ENCODE data around the gene CAMSAP3.

CAMSAP3 gene

DNA sequence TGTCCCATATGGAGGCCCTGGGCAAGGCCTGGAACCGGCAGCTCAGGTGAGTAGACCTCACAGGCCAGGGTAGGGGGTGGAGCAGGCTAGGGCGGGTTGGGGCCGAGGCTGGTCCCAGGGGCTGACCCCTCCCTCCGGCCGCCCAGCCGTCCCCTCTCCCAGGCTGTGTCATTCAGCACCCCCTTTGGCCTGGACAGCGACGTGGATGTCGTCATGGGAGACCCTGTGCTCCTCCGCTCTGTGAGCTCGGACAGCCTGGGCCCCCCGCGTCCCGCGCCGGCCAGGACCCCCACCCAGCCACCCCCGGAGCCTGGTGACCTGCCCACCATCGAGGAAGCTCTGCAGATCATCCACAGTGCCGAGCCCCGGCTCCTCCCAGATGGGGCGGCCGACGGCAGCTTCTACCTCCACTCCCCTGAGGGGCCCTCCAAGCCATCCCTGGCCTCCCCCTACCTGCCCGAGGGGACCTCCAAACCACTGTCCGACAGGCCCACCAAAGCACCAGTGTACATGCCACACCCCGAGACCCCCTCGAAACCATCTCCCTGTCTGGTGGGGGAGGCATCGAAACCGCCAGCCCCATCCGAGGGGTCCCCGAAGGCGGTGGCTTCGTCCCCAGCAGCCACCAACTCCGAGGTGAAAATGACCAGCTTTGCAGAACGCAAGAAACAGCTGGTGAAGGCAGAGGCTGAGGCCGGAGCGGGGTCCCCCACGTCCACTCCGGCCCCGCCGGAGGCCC is 16.0 kb downstream of the CAMSAP3 start:
- no peak overlapping the region for H3K4me3 ChIP-seq (ENCODE audit: control insufficient read depth, low read depth, low read length)
- TF ChIP-seq, protein P1, sequence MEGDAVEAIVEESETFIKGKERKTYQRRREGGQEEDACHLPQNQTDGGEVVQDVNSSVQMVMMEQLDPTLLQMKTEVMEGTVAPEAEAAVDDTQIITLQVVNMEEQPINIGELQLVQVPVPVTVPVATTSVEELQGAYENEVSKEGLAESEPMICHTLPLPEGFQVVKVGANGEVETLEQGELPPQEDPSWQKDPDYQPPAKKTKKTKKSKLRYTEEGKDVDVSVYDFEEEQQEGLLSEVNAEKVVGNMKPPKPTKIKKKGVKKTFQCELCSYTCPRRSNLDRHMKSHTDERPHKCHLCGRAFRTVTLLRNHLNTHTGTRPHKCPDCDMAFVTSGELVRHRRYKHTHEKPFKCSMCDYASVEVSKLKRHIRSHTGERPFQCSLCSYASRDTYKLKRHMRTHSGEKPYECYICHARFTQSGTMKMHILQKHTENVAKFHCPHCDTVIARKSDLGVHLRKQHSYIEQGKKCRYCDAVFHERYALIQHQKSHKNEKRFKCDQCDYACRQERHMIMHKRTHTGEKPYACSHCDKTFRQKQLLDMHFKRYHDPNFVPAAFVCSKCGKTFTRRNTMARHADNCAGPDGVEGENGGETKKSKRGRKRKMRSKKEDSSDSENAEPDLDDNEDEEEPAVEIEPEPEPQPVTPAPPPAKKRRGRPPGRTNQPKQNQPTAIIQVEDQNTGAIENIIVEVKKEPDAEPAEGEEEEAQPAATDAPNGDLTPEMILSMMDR (conservative IDR thresholded peaks at IDR 0.05; ENCODE audit: control insufficient read depth, insufficient read depth, low read depth, low read length) = no peak
- no peak for DNase-seq (ENCODE audit: low read depth)

DNA sequence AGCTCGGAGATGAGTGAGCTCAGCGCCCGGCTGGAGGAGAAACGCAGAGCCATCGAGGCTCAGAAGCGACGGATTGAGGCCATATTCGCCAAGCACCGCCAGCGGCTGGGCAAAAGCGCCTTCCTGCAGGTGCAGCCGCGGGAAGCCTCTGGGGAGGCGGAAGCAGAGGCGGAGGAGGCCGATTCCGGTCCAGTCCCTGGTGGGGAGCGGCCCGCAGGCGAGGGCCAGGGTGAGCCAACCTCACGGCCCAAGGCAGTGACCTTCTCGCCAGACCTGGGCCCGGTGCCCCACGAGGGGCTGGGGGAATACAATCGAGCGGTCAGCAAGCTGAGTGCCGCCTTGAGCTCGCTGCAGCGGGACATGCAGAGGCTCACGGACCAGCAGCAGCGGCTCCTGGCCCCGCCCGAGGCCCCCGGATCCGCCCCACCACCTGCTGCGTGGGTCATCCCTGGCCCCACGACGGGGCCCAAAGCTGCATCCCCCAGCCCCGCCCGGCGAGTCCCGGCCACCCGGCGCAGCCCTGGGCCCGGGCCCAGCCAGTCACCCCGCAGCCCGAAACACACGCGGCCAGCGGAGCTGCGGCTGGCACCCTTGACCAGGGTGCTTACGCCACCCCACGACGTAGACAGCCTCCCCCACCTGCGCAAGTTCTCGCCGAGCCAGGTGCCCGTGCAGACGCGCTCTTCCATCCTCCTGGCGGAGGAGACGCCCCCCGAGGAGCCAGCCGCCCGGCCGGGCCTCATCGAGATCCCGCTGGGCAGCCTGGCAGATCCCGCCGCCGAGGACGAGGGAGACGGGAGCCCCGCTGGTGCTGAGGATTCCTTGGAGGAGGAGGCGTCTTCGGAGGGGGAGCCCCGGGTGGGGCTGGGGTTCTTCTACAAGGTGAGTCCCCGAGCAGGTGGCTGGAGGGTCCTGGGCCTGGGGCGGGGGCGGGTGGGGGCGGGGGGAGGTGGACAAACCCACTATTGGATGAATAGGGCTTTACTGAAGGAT is 16.9 kb downstream of the CAMSAP3 start:
- DNase-seq (ENCODE audit: low read depth) = no peak

DNA sequence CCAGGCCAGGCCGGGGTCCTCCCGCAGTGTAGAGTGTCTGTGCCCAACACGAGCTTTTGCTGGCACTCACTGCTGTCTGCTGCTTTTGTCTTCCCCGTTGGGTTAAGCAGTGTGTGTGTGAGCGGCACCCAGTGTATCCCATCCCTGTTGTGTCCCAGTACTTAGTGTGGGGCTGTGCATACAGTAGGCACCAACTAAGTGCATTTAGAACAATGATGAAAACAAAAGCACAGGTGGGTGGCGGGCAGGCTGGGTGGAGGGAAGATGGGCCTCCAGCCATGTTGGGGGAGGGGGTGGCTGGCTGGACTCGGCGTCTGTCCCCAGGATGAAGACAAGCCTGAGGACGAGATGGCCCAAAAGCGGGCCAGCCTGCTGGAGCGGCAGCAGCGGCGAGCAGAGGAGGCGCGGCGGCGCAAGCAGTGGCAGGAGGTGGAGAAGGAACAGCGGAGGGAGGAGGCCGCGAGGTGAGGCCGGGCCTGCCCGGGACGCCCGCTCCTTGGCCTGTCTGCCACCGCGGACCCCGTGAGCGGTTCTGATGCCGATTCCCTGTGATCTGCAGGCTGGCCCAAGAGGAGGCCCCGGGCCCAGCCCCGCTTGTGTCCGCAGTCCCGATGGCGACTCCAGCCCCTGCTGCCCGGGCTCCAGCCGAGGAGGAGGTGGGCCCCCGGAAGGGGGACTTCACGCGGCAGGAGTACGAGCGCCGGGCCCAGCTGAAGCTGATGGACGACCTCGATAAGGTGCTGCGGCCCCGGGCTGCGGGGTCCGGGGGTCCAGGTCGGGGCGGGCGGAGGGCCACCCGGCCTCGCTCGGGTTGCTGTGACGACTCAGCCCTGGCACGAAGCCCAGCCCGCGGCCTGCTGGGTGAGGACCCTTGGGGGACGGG is 19.4 kb downstream of the CAMSAP3 start:
- no peak overlapping the region for H3K4me3 ChIP-seq (ENCODE audit: control insufficient read depth, low read depth, low read length)
- TF ChIP-seq, protein P1 (conservative IDR thresholded peaks at IDR 0.05; ENCODE audit: control insufficient read depth, insufficient read depth, low read depth, low read length) = no peak
- no peak for DNase-seq (ENCODE audit: low read depth)

More for the DNA sequence above, 16.9 kb downstream of the CAMSAP3 start:
- H3K4me3 ChIP-seq (ENCODE audit: control insufficient read depth, low read depth, low read length) = no peak overlapping the region
- TF ChIP-seq, protein P1 (conservative IDR thresholded peaks at IDR 0.05; ENCODE audit: control insufficient read depth, insufficient read depth, low read depth, low read length) = no peak

DNA sequence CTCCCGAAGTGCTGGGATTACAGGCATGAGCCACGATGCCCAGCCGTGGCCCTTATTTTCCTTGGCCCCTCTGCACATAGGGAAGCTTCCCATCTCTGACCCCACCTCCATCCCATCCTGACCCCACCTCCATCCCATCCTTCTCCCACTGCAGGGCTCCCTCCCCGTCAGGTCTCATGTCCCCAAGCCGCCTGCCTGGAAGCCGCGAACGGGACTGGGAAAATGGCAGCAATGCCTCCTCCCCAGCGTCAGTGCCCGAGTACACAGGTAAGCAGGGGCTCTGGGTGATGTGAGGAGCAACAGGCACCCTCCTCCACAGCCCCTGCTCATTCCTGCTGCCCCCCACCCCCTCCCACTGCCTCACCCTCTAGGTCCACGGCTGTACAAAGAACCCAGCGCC is 21.5 kb downstream of the CAMSAP3 start:
- TF ChIP-seq, protein P1 (conservative IDR thresholded peaks at IDR 0.05; ENCODE audit: control insufficient read depth, insufficient read depth, low read depth, low read length) = no peak
- no peak for DNase-seq (ENCODE audit: low read depth)
- no peak overlapping the region for H3K4me3 ChIP-seq (ENCODE audit: control insufficient read depth, low read depth, low read length)

DNA sequence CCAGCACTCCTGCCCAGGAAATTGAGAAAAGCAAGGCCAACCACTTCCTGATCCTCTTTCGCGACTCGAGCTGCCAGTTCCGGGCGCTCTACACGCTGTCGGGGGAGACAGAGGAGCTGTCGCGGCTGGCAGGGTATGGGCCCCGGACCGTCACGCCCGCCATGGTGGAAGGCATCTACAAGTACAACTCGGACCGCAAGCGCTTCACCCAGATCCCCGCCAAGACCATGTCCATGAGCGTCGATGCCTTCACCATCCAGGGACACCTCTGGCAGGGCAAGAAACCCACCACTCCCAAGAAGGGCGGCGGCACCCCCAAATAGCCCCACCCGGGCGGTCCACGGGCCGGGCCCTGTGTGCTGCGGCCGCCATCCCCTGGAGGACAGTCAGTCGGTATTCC is 22.1 kb downstream of the CAMSAP3 start:
- TF ChIP-seq, protein P1 (conservative IDR thresholded peaks at IDR 0.05; ENCODE audit: control insufficient read depth, insufficient read depth, low read depth, low read length) = no peak
- DNase-seq (ENCODE audit: low read depth) = no peak
- no peak overlapping the region for H3K4me3 ChIP-seq (ENCODE audit: control insufficient read depth, low read depth, low read length)

DNA sequence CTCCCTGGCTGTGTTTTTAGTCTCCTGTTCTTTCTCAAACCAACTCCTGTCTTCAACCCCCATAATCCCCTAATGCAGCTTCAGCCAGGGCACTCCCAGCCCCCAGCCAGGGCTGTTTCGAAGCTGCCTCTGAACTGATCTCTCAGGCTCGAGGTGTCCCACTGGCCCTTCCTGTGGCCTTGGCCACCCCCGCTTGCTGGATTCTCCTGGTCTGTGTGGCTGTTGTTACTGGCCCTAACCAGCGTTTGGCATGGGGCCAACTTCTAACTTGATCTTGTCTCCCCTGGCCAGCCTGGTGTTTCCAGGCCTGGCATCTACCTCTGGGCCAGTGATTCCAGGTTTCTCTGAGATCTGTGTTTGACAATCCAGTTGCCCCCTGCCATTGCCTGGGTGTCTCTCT is 22.7 kb downstream of the CAMSAP3 start:
- TF ChIP-seq, protein P1 (conservative IDR thresholded peaks at IDR 0.05; ENCODE audit: control insufficient read depth, insufficient read depth, low read depth, low read length) = no peak
- no peak for DNase-seq (ENCODE audit: low read depth)
- no peak overlapping the region for H3K4me3 ChIP-seq (ENCODE audit: control insufficient read depth, low read depth, low read length)
